PC-9 (cell line): Measurements from ENCODE around the gene CPLANE1. TPM values are rescaled to one million over a fixed set of nuclear protein-coding genes. Genes with fewer than 3 reads are reported as not detected.

Experiments
- BruUV-seq: library from RNA; stranded (reverse); fragments of 400-500 nt; replicated peaks from 2 replicates; lab custom pipeline; 2021; lab: Mats Ljungman, UMichigan
- CTCF ChIA-PET: fragments of 300-600 bp; sonication (Branson Sonifier 250); formaldehyde crosslinking; loops from one replicate; lab custom pipeline; 2022; ENCODE audit warnings: antibody characterized with exemption; lab: Charles Lee
- POLR2A ChIA-PET: fragments of 300-600 bp; sonication (Branson Sonifier 250); formaldehyde crosslinking; loops from one replicate; lab custom pipeline; 2022; ENCODE audit warnings: antibody characterized with exemption; ENCODE audit not compliant: unreplicated experiment; lab: Charles Lee
- DNase-seq, 2 experiments: peaks; one replicate each; pipeline versions ENCODE4 v3.0.0 to v3.0.0-alpha.2; 2015 to 2022; ENCODE audit warnings: mixed read lengths in 1 of 2
- H2AFZ ChIP-seq: fragments of 200-600 bp; sonication (generic); 2 replicates; pipeline ENCODE4 v1.8.1; 2017; ENCODE audit warnings: antibody characterized with exemption
- H3F3A ChIP-seq: fragments of 200-600 bp; sonication (generic); 2 replicates; pipeline ENCODE4 v1.8.1; 2017; ENCODE audit warnings: antibody characterized with exemption, mild to moderate bottlenecking, low read depth; ENCODE audit not compliant: insufficient read depth
- H3K27ac ChIP-seq: fragments of 200-600 bp; sonication (generic); 2 replicates; pipeline ENCODE4 v1.6.1; 2016; ENCODE audit warnings: mixed run types
- H3K27me3 ChIP-seq: fragments of 200-600 bp; sonication (generic); 2 replicates; pipeline ENCODE4 v1.6.1; 2016; ENCODE audit warnings: low read depth, mixed run types; ENCODE audit not compliant: insufficient read depth
- H3K36me3 ChIP-seq: fragments of 200-600 bp; sonication (generic); 2 replicates; pipeline ENCODE4 v1.6.1; 2016; ENCODE audit warnings: low read depth, mixed run types
- H3K4me1 ChIP-seq: fragments of 200-600 bp; sonication (generic); replicated peaks from 2 replicates; pipeline ENCODE4 v1.6.1; 2016; ENCODE audit warnings: mixed run types; ENCODE audit not compliant: insufficient read depth
- H3K4me2 ChIP-seq: fragments of 200-600 bp; sonication (generic); 2 replicates; pipeline ENCODE4 v1.6.1; 2017; ENCODE audit warnings: mixed run types
- H3K4me3 ChIP-seq: fragments of 200-600 bp; sonication (generic); 2 replicates; pipeline ENCODE4 v1.6.1; 2016; ENCODE audit warnings: mixed run types
- H3K79me2 ChIP-seq: fragments of 200-600 bp; sonication (generic); 2 replicates; pipeline ENCODE4 v1.6.1; 2017; ENCODE audit warnings: low read depth, mixed run types
- H3K9me2 ChIP-seq: fragments of 200-600 bp; sonication (generic); 2 replicates; pipeline ENCODE4 v1.8.1; 2017; ENCODE audit warnings: mild to moderate bottlenecking; ENCODE audit not compliant: insufficient read depth
- H3K9me3 ChIP-seq: fragments of 200-600 bp; sonication (generic); 2 replicates; pipeline ENCODE4 v1.8.1; 2016; ENCODE audit warnings: low read depth; ENCODE audit not compliant: insufficient read depth
- H4K20me1 ChIP-seq: fragments of 200-600 bp; sonication (generic); 2 replicates; pipeline ENCODE4 v1.8.1; 2017; ENCODE audit not compliant: insufficient read depth
- CTCF ChIP-seq: fragments of 200-600 bp; sonication (generic); conservative IDR thresholded peaks from 2 replicates; pipeline ENCODE4 v1.6.1; 2017; ENCODE audit warnings: mixed run types, antibody characterized with exemption, mild to moderate bottlenecking, moderate library complexity
- EZH2 ChIP-seq: fragments of 200-600 bp; sonication (generic); IDR thresholded peaks from 2 replicates; pipeline ENCODE4 v1.8.0; 2017; ENCODE audit warnings: antibody characterized with exemption, low read depth
- intact Hi-C: fragments of 100-400 bp; cut with micrococcal nuclease; formaldehyde crosslinking; loops from one replicate; pipeline ENCODE4 v1.10.0; 2022; ENCODE audit not compliant: unreplicated experiment
- total RNA-seq: library from RNA; stranded (reverse); gene quantifications from 2 replicates; pipeline ENCODE4 v1.2.3, GENCODE V29; 2021

The CPLANE1 gene
- total RNA-seq, 1 experiment from 2014 or later, result 45.5 TPM

DNA sequence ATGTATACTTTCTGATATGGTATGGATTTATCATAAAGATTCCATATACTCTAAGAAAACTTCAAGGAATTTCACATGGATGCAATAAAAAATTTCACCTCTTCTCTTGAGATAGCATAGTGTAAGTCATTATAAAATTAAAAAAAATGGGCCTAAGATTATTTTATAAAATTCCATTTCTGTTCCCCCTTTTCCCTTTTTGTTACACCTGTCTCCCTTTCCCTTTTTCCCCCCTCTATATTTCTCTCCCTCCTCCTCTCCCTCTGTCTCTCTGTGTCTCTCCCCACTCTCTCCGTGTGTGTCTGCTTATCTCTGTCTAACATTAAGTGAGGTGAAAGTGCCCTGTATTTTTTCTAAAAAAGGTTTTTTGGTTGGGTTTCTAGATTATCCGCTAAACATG lies 192.4 kb downstream of the CPLANE1 start:
- peaks cover 5% of the 10 kb centered on the region; the same call in 1 of the 2 replicates for H4K20me1 ChIP-seq
- TF ChIP-seq CTCF (no peak), EZH2 (no peak)
- ChIA-PET CTCF (no interaction called here), POLR2A (no interaction called here)
- peaks cover 29% of the 10 kb centered on the region for H3K36me3 ChIP-seq
- no peaks in the 10 kb centered on the region for H3K9me3 ChIP-seq
- no peak overlapping the region for H2AFZ ChIP-seq
- no peak overlapping the region for H3K4me3 ChIP-seq
- H3K79me2 ChIP-seq, result no peaks in the 10 kb centered on the region
- H3K4me1 ChIP-seq, result no peaks in the 10 kb centered on the region
- intact Hi-C loops, result loop anchor here (10.0 kb wide), 1 partner anchor 248 kb away; no protein-coding TSS in a partner anchor
- H3K27me3 ChIP-seq, result no peaks in the 10 kb centered on the region
- no peak overlapping the region for H3K4me2 ChIP-seq
- no peak for DNase-seq
- no peaks in the 10 kb centered on the region for H3K9me2 ChIP-seq
- BruUV-seq, result no TSS peak
- no peaks in the 10 kb centered on the region; the same call in none of the 2 replicates for H3F3A ChIP-seq
- H3K27ac ChIP-seq, result no peak overlapping the region

Other genes with a start within 250 kb of the CPLANE1 start
- gene NUP155, start 121.7 kb upstream of the CPLANE1 start, total RNA-seq, result 62.7 and 92.3 TPM in 2 replicates
- gene WDR70, start 129.9 kb upstream of the CPLANE1 start, total RNA-seq, result 63.9 and 78.2 TPM in 2 replicates